ENCODE results near the gene ERO1A. TPM values are rescaled to one million over a fixed set of nuclear protein-coding genes. Genes with fewer than 3 reads are reported as not detected.

ERO1A gene
- total and polyA plus RNA-seq, 2 of the 4 experiments (the other 2 are of a cell fraction), result 29.7 to 44.6 TPM

- H3K36me3 ChIP-seq (ENCODE audit: control insufficient read depth, insufficient read depth, low read length), result no peaks in the 10 kb centered on the region; the same call in 1 of the 2 replicates
- H4K20me1 ChIP-seq (ENCODE audit: insufficient read depth, low read length), result peaks cover 46% of the 10 kb centered on the region
- no peak overlapping the region for H2AK9ac ChIP-seq (replicated peaks; ENCODE audit: low read depth, low read length, poor library complexity)
- no peak overlapping the region for H4K91ac ChIP-seq (ENCODE audit: insufficient read depth, low read depth, low read length)
- H3K4me3 ChIP-seq (ENCODE audit: insufficient read depth, low read depth, low read length), result no peak overlapping the region
- no peak overlapping the region for H4K8ac ChIP-seq (ENCODE audit: low read depth in 2 of 2, low read length in 2 of 2)
- peaks cover 4% of the 10 kb centered on the region; the same call in 1 of the 2 replicates for H3K4me1 ChIP-seq (ENCODE audit: control insufficient read depth, insufficient read depth, low read length)
- ChIA-PET CTCF (no interaction called here), POLR2A (ENCODE audit: unreplicated experiment) (no interaction called here)
- no peak overlapping the region for H3K4me2 ChIP-seq (ENCODE audit: low read depth, low read length)
- DNase-seq (no peak), ATAC-seq (ENCODE audit: low read depth) (no peak)
- no peak overlapping the region for H2BK120ac ChIP-seq (ENCODE audit: low read depth, low read length)
- no peaks in the 10 kb centered on the region for H3K27me3 ChIP-seq (ENCODE audit: control insufficient read depth, insufficient read depth, low read length)
- H3K4ac ChIP-seq (ENCODE audit: low read depth, low read length), result no peak overlapping the region
- H3K27ac ChIP-seq (ENCODE audit: insufficient read depth, low read length), result no peak overlapping the region
- H3K23ac ChIP-seq (ENCODE audit: low read depth, low read length), result peak overlapping the region; percentile 38; the same call in 1 of the 2 replicates
- no peak overlapping the region for H2BK15ac ChIP-seq (ENCODE audit: low read depth, low read length)
- H2BK5ac ChIP-seq (ENCODE audit: low read depth, low read length, poor library complexity, severe bottlenecking), result no peak overlapping the region
- H3K9me1 ChIP-seq (ENCODE audit: insufficient read depth, low read length), result no peaks in the 10 kb centered on the region; the same call in 1 of the 2 replicates
- H3K9me3 ChIP-seq (ENCODE audit: control insufficient read depth, insufficient read depth, low read length), result no peaks in the 10 kb centered on the region
- H4K5ac ChIP-seq (ENCODE audit: low read depth, low read length), result no peak overlapping the region
- H2AFZ ChIP-seq (replicated peaks; ENCODE audit: low read length, poor library complexity), result no peak overlapping the region
- H3K79me1 ChIP-seq (ENCODE audit: low read depth in 1 of 2, low read length in 2 of 2), result peaks cover 21 to 68% of the 10 kb centered on the region in 2 experiments
- in situ Hi-C loops (cut with MboI; ENCODE audit: low sequenced_read_pairs), result loop anchor here (25.0 kb wide), 1 partner anchor 374 kb away; the partner anchor contains the start of gene PTGER2
- H3K14ac ChIP-seq (replicated peaks; ENCODE audit: low read depth, low read length), result no peak overlapping the region
- intact Hi-C loops (cut with micrococcal nuclease), result no loop called here
- no CpG with 5 or more reads among the region's 1 CpG for WGBS, 2 experiments (ENCODE audit: extremely low coverage in 2 of 2, insufficient read length in 1 of 2)
- H3K18ac ChIP-seq (ENCODE audit: low read depth, low read length), result no peak overlapping the region
- no peak overlapping the region for H2AK5ac ChIP-seq (ENCODE audit: low read depth, low read length)
- TF ChIP-seq RCOR1 (IDR thresholded peaks at IDR 0.05; ENCODE audit: insufficient replicate concordance, low read length) (no peak), BHLHE40 (IDR thresholded peaks at IDR 0.05; ENCODE audit: low read depth, low read length) (no peak), USF2 (IDR thresholded peaks at IDR 0.05; ENCODE audit: low read depth, low read length) (no peak), FOS (IDR thresholded peaks at IDR 0.05; ENCODE audit: low read depth, low read length) (no peak), CEBPB (IDR thresholded peaks at IDR 0.05; ENCODE audit: low read depth, low read length) (no peak)
- H3K9ac ChIP-seq (ENCODE audit: low read depth, low read length), result no peak overlapping the region
- dilution Hi-C loops (cut with HindIII; ENCODE audit: low sequenced_read_pairs, unreplicated experiment), result no loop called here
- no peak overlapping the region for H3K56ac ChIP-seq (ENCODE audit: extremely low read depth, insufficient read depth, low read length)
- no TSS peak for BruUV-seq (replicated peaks)
- H2BK20ac ChIP-seq (ENCODE audit: low read depth, low read length), result no peak overlapping the region
Measured at GRCh38 chr14:52686176-52686575, 9.2 kb downstream of the ERO1A start.
